ENCODE results near the gene SYT14. TPM values are rescaled to one million over a fixed set of nuclear protein-coding genes. Genes with fewer than 3 reads are reported as not detected.
"Not testable (repeated sequence)": the region's sequence is repeated elsewhere in the genome, so short reads cannot be mapped to it uniquely, and the experiment has no call there.

Gene SYT14
- total RNA-seq, 1 experiment from 2014 or later = 14.7 TPM

- in situ Hi-C loops (cut with HindIII; ENCODE audit: low pct_unique_long_range_greater_than_20kb, low sequenced_read_pairs) = no loop called here
- peak; percentile 41 for DNase-seq (ENCODE audit: low read depth, low spot score)
Measured at GRCh38 chr1:210072129-210072528, 134.1 kb downstream of the SYT14 start.

GRCh38 chr1:210072896-210073504, 135.0 kb downstream of the SYT14 start:
- DNase-seq (ENCODE audit: low read depth, low spot score) = no peak
- in situ Hi-C loops (cut with HindIII; ENCODE audit: low pct_unique_long_range_greater_than_20kb, low sequenced_read_pairs) = no loop called here

GRCh38 chr1:210074904-210075303, 136.9 kb downstream of the SYT14 start:
- peak; percentile 7 for DNase-seq (ENCODE audit: low read depth, low spot score)
- in situ Hi-C loops (cut with HindIII; ENCODE audit: low pct_unique_long_range_greater_than_20kb, low sequenced_read_pairs) = no loop called here

GRCh38 chr1:210076620-210077019, 138.6 kb downstream of the SYT14 start:
- in situ Hi-C loops (cut with HindIII; ENCODE audit: low pct_unique_long_range_greater_than_20kb, low sequenced_read_pairs) = no loop called here
- no peak for DNase-seq (ENCODE audit: low read depth, low spot score)

- no peak for DNase-seq (ENCODE audit: low read depth, low spot score)
- in situ Hi-C loops (cut with HindIII; ENCODE audit: low pct_unique_long_range_greater_than_20kb, low sequenced_read_pairs) = no loop called here
Measured at GRCh38 chr1:210081494-210081893, 143.5 kb downstream of the SYT14 start.

- no peak for DNase-seq (ENCODE audit: low read depth, low spot score)
- in situ Hi-C loops (cut with HindIII; ENCODE audit: low pct_unique_long_range_greater_than_20kb, low sequenced_read_pairs) = no loop called here
Measured at GRCh38 chr1:210085359-210085758, 147.3 kb downstream of the SYT14 start.

- no peak for DNase-seq (ENCODE audit: low read depth, low spot score)
- in situ Hi-C loops (cut with HindIII; ENCODE audit: low pct_unique_long_range_greater_than_20kb, low sequenced_read_pairs) = no loop called here
Measured at GRCh38 chr1:210087058-210087457, 149.0 kb downstream of the SYT14 start.

GRCh38 chr1:210089855-210090254, 151.8 kb downstream of the SYT14 start:
- in situ Hi-C loops (cut with HindIII; ENCODE audit: low pct_unique_long_range_greater_than_20kb, low sequenced_read_pairs) = no loop called here
- no peak for DNase-seq (ENCODE audit: low read depth, low spot score)

- in situ Hi-C loops (cut with HindIII; ENCODE audit: low pct_unique_long_range_greater_than_20kb, low sequenced_read_pairs) = no loop called here
- DNase-seq (ENCODE audit: low read depth, low spot score) = no peak
Measured at GRCh38 chr1:210092366-210092765, 154.3 kb downstream of the SYT14 start.

- in situ Hi-C loops (cut with HindIII; ENCODE audit: low pct_unique_long_range_greater_than_20kb, low sequenced_read_pairs) = no loop called here
- no peak for DNase-seq (ENCODE audit: low read depth, low spot score)
Measured at GRCh38 chr1:210093461-210093860, 155.4 kb downstream of the SYT14 start.

GRCh38 chr1:210098356-210098755, 160.3 kb downstream of the SYT14 start:
- in situ Hi-C loops (cut with HindIII; ENCODE audit: low pct_unique_long_range_greater_than_20kb, low sequenced_read_pairs) = no loop called here
- no peak for DNase-seq (ENCODE audit: low read depth, low spot score)

GRCh38 chr1:210099921-210100320, 161.9 kb downstream of the SYT14 start:
- no peak for DNase-seq (ENCODE audit: low read depth, low spot score)
- in situ Hi-C loops (cut with HindIII; ENCODE audit: low pct_unique_long_range_greater_than_20kb, low sequenced_read_pairs) = no loop called here

- in situ Hi-C loops (cut with HindIII; ENCODE audit: low pct_unique_long_range_greater_than_20kb, low sequenced_read_pairs) = no loop called here
Measured at GRCh38 chr1:210104103-210104502, 166.1 kb downstream of the SYT14 start.

GRCh38 chr1:210112906-210113305, 174.9 kb downstream of the SYT14 start:
- in situ Hi-C loops (cut with HindIII; ENCODE audit: low pct_unique_long_range_greater_than_20kb, low sequenced_read_pairs); DNase-seq (ENCODE audit: low read depth, low spot score): not testable (repeated sequence)

More at GRCh38 chr1:210104103-210104502, 166.1 kb downstream of the SYT14 start:
- DNase-seq (ENCODE audit: low read depth, low spot score) = no peak

- no peak for DNase-seq (ENCODE audit: low read depth, low spot score)
- in situ Hi-C loops (cut with HindIII; ENCODE audit: low pct_unique_long_range_greater_than_20kb, low sequenced_read_pairs) = no loop called here
Measured at GRCh38 chr1:210117198-210117597, 179.2 kb downstream of the SYT14 start.

- in situ Hi-C loops (cut with HindIII; ENCODE audit: low pct_unique_long_range_greater_than_20kb, low sequenced_read_pairs) = no loop called here
Measured at GRCh38 chr1:210117681-210118170, 179.7 kb downstream of the SYT14 start.

GRCh38 chr1:210123383-210123782, 185.4 kb downstream of the SYT14 start:
- no peak for DNase-seq (ENCODE audit: low read depth, low spot score)
- in situ Hi-C loops (cut with HindIII; ENCODE audit: low pct_unique_long_range_greater_than_20kb, low sequenced_read_pairs) = no loop called here

More at GRCh38 chr1:210117681-210118170, 179.7 kb downstream of the SYT14 start:
- DNase-seq (ENCODE audit: low read depth, low spot score) = no peak

GRCh38 chr1:210123924-210124589, 186.0 kb downstream of the SYT14 start:
- no peak for DNase-seq (ENCODE audit: low read depth, low spot score)
- in situ Hi-C loops (cut with HindIII; ENCODE audit: low pct_unique_long_range_greater_than_20kb, low sequenced_read_pairs) = no loop called here

- in situ Hi-C loops (cut with HindIII; ENCODE audit: low pct_unique_long_range_greater_than_20kb, low sequenced_read_pairs) = no loop called here
- DNase-seq (ENCODE audit: low read depth, low spot score) = no peak
Measured at GRCh38 chr1:210124736-210125135, 186.7 kb downstream of the SYT14 start.
